GM18505 (cell line): ENCODE measurements around the gene VTN.

ENCODE experiments used
- ATAC-seq: cut with Tn5 transposase; IDR thresholded peaks from one replicate; pipeline ENCODE4 v1.9.1; 2021; ENCODE audit not compliant: unreplicated experiment
- POLR2A ChIP-seq: IDR thresholded peaks from 4 replicates; pipeline ENCODE4 v1.6.1; 2011; ENCODE audit warnings: borderline replicate concordance; ENCODE audit not compliant: insufficient read depth, insufficient read length; ENCODE audit errors: extremely low read depth

The VTN gene

DNA sequence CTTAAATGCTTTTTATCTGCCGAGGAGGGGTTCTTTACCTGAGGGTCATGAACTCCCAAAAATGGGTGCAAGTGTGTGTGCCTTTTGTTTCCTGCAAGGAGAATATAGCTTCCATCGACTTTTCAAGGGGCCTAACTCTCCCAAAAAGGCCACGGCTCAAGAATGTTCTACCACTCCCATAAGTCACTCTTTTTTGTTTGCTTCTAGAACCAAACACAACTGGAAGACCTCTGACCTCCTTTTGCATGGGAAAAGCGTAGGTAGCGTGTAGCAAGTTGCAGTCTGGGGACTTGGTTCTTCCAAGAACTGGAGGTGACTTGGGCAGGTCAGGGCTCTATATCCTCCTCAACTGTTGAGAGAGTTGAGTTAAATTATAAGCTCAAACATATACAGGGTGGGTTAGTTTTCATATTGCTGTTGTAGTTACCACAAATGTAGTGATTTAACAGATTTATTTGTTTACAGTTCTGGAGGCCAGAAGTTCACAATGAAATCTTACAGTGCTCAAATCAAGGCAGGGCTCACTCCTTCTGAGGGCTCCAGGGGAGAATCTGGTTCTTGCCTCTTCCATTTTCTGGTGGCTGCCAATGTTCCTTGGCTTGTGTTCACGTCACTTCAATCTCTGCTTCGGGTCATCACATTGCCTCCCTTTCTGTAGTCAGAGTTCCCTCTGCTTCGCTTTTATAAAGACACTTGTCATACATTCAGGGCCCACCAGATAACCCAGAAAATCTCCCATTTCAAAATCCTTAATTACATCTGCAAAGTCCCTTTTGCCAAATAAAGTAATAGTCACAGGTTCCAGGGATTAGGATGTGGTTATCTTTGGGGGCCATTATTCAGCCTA, 49.7 kb downstream of the VTN start:
- no peak for TF ChIP-seq POLR2A
- no peak for ATAC-seq

DNA sequence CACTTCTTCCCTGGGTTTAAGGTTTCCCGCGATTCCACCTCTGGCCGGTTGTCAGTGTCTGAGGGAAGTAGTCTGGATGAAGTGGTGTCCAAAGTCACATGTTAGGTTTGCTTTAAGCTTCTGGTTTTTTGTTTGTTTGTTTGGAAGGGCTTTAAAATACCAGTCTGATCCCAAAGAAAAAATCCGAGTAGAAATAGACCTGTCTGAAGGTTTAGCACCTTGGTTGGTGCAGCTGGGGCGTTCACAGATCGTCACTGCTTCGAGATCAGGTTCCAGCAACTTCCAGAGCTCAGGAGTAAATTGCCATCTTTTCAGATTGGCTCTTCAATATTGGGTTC, 50.5 kb downstream of the VTN start:
- TF ChIP-seq POLR2A, result no peak
- no peak for ATAC-seq

DNA sequence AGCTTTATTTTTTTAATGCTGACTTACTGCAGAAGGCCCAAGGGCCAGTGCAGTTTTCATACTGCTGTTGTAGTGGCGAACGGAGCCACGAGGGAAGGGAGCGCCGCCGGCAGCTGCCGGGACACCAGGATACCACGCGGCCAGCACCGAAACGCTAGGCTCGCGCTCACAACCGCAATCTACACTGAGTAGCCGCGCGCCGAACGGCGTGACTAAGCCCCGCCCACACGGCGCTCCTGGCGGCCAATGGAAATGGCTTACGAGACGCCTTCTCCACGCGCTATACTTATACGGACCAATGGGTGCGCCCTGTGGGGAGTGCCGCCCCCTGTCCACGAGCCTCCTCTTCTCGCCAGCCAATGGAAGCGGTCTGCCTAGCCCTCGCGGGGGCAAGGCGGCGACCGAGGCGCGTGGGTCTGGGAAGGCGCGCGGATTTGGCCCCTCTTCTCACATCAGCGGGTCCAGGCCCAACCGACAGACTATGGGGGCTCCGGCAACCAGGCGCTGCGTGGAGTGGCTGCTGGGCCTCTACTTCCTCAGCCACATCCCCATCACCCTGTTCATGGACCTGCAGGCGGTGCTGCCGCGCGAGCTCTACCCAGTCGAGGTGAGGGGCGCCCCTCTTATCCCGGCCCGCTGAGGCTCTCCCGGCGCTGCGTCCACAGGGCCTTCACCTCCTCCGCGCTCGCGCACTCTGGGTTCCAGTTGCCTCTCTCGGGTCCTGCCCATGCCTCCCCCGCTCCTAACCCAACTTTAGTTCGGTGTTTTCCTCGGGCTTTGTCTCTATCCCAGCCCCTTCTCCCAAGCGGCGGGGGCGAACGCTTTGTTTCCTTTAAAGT, 51.1 kb downstream of the VTN start, which contains the start of gene TMEM97:
TSS of gene TMEM97 (plus strand) at position 442 of the 839 bp plus-strand sequence. CDS start at position 482, 40 bp downstream.
- peak; percentile 94 for ATAC-seq
- peak; percentile 75 for TF ChIP-seq POLR2A

DNA sequence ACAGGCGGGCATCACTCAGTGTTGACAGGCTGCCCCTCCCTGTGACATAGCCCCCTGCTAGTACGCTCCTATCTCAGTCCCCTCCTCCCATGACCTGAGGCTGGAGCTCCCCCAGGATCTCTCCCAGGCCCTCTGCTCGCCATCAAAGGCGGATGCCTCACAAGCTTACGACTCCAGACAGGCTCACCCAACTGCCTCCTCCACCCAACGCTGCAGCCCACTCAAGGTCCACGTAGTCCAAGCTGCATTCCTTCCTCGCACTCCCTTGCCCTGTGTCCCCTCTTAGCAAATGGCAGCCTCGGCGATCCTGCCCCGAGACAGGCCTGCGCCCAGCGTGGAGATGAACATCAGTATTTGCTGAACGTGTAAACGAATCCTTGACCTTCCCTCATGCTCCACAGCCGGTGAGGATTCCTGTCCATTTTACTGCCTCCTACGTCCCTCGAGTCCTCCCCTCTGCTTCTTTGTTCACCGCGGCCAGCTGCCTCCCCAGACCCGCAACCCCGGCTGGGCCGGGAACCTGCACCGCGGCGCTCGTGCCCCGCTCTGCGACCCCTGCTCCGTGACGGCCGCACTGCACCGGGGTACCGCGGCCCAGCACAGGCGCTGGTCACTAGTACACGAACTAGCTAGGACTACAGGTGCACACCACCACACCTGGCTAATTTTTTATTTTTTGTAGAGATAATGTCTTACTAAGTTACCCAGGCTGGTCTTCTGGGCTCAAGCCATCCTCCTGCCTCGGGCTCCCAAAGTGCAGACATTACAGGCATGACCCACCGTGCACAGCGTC, 51.9 kb downstream of the VTN start:
- peak; percentile 13 for ATAC-seq

More for the DNA sequence above, 51.9 kb downstream of the VTN start:
- no peak for TF ChIP-seq POLR2A
